H1 (cell line): ENCODE measurements around the gene SLC17A3.

Experiments used
- CEBPB ChIP-seq: IDR thresholded peaks from 2 replicates; pipeline ENCODE4 v1.6.1; 2012; ENCODE audit warnings: low read depth, low read length
- CTCF ChIP-seq, 3 experiments: IDR thresholded peaks; 1 replicate in 2 of 3; 2 replicates in 1 of 3; pipeline versions ENCODE4 v1.5.1 to v1.6.1; 2011; ENCODE audit warnings: low read length in 3 of 3, mild to moderate bottlenecking in 3 of 3, inconsistent platforms in 2 of 3, low read depth in 1 of 3, moderate library complexity in 1 of 3; ENCODE audit not compliant: insufficient read depth in 1 of 3; ENCODE audit errors: control extremely low read depth in 1 of 3
- EZH2 ChIP-seq: fragments of 200-600 bp; sonication (generic); IDR thresholded peaks from 2 replicates; pipeline ENCODE4 v1.7.1; 2012; ENCODE audit warnings: low read depth, mild to moderate bottlenecking, moderate library complexity, low read length, inconsistent platforms; ENCODE audit not compliant: severe bottlenecking
- JUND ChIP-seq: IDR thresholded peaks from 2 replicates; pipeline ENCODE4 v1.6.1; 2011; ENCODE audit warnings: mild to moderate bottlenecking, improper control_type of control experiment, low read length
- POLR2A ChIP-seq, 2 experiments: IDR thresholded peaks; 1 replicate in 1 of 2; 2 replicates in 1 of 2; pipeline ENCODE4 v1.6.1; 2011; ENCODE audit warnings: low read depth in 2 of 2, low read length in 2 of 2, mild to moderate bottlenecking in 2 of 2; ENCODE audit errors: control extremely low read depth in 1 of 2
- POLR2AphosphoS5 ChIP-seq: IDR thresholded peaks from 2 replicates; pipeline ENCODE4 v1.6.1; 2011; ENCODE audit warnings: low read depth, low read length

GRCh38 chr6:25919657-25920056, 45.6 kb upstream of the SLC17A3 start:
- TF ChIP-seq POLR2A (IDR thresholded peaks at IDR 0.05; ENCODE audit: control extremely low read depth in 1 of 2, low read depth in 2 of 2, low read length in 2 of 2) (no peak), CTCF (IDR thresholded peaks at IDR 0.05; ENCODE audit: control extremely low read depth in 1 of 3, insufficient read depth in 1 of 3, low read depth in 1 of 3, low read length in 3 of 3) (no peak), JUND (no peak), POLR2AphosphoS5 (no peak), CEBPB (no peak), EZH2 (no peak)
